Renal pelvis (tissue), 4 donors: Measurements from ENCODE around the gene JOSD2. TPM values are rescaled to one million over a fixed set of nuclear protein-coding genes. Genes with fewer than 3 reads are reported as not detected.
"Not testable (repeated sequence)": the region's sequence is repeated elsewhere in the genome, so short reads cannot be mapped to it uniquely, and the experiment has no call there.

Experiments used
- DNase-seq: peaks from one replicate; pipeline ENCODE4 v3.0.0-alpha.2; 2013
- polyA plus RNA-seq, 3 donors: library from polyadenylated mRNA; unstranded; fragments of 120-200 nt; gene quantifications; one replicate each; pipeline ENCODE4 v1.2.1, GENCODE V29; 2013; ENCODE audit not compliant: insufficient read length in 3 of 3

The JOSD2 gene
- polyA plus RNA-seq, 3 donors: 12.9 to 15.1 (median 14.1) TPM

- no peak for DNase-seq
Measured at GRCh38 chr19:50480281-50481111, 30.5 kb downstream of the JOSD2 start.

- DNase-seq: no peak
Measured at GRCh38 chr19:50479761-50480251, 31.2 kb downstream of the JOSD2 start.

GRCh38 chr19:50478901-50479715 is 31.9 kb downstream of the JOSD2 start:
- no peak for DNase-seq

DNA sequence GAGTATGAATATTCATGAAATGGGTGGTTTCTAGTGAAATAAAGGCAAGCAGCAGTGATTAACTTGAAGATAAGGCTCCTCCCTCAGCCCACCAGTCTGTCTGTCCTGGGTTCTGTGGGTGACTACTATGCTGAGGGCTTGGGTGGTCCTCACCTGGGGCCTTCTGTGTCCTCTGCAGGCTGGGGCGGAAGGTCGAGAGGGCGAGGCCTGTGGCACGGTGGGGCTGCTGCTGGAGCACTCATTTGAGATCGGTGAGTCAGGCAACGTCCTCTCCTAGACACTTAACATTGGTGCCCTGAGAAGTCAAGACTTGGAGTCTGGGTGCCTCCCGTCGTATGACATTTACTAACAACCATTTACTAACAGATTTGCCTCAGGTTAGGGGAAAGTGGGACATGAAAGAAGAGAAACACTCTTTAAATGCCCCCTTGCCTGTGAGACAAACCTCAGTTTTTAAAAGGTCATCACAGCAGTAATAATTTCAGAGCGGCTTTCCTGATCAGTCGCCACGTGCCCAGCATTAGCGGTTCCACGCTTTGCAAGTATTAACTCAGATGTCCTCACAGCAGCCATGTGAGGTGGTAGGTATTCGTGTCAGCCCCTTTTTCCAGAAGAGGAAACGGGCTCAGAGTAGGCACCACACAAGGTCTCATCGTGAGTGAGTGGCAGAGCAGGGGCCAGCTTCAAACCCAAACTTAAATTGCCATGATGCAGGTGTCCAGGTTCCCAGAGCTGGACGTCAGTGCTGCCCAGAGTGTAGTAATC is 33.1 kb downstream of the JOSD2 start:
- no peak for DNase-seq

- no peak for DNase-seq
Measured at GRCh38 chr19:50476907-50477238, 34.1 kb downstream of the JOSD2 start.

DNA sequence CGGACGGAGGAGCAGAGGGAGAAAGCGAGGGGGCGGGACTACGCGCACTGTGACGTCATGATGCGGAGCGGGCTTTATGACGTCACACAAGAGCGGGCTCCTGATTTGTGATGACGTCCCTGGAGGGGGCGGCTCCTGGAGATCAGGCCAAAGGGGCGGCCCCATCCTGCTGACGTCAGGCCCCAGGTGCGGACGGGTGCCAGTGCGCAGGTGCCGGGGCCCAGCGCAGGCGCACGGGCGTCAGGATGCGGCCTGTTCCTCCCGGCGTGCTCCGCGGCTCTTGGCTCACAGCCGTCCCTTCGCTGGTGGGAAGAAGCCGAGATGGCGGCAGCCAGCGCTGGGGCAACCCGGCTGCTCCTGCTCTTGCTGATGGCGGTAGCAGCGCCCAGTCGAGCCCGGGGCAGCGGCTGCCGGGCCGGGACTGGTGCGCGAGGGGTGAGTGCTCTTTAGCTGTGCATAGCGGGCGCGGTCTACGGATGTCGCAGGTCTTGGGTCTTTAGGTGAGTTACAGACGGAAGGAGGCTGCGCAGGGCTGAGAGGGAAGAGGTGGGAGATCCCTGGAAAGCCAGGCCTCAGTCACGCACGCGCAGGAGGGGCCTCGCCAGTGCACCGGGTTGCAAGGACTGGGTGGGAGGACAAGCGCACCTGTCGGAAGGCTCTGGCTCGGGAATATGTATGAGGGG is 34.6 kb downstream of the JOSD2 start, which contains the start of the genes EMC10 and GARIN5A:
Gene EMC10, plus strand, starts transcription at position 284 of the 683 bp plus-strand sequence. Its CDS starts 38 bp downstream, at position 322.
Gene GARIN5A, minus strand, starts transcription at position 625 of the 683 bp plus-strand sequence. Its CDS starts 460 bp downstream, at position 165.
- peak; percentile 95 for DNase-seq

DNA sequence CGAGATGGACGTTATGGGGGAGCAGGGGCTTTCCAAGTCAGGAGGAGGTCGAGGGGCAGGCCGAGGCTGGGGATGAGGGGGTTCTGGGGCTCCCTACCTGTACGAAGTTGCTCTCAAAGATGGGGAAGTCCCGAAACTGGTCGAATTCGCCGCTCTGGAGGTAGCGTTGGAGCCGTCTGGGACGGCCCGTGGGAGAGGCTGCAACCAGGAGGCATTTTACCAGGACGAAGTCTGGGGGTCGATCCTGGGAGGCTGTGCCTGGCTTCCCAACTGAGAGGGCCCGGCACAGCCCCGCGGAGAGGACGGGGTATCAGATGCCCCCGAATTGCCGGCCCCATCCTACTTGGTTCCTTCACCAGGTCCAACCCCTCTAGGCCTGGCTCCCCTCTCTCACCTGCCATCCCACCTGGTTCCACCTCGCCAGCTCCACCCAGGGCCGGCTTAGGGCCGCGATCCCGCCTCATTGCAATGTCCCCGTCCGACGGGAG is 35.2 kb downstream of the JOSD2 start:
- no peak for DNase-seq

- DNase-seq: no peak
Measured at GRCh38 chr19:50475101-50475568, 35.9 kb downstream of the JOSD2 start.

DNA sequence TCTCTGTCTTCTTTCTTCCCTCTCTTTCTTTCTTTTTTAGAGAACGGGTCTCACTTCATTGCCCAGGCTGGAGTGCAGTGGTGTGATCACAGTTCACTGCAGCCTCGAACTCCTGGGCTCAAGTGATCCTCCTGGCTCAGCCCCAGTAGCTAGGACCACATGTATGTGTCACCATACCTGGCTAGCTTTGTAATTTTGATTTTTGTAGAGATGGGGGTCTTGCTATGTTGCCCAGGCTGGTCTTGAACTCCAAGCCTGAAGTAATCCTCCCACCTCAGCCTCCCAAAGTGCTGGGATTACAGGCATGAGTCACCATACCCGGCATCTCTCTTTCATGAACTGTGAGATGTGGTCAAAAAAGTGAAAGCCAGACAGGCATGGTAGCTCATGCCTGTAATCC is 37.7 kb downstream of the JOSD2 start:
- DNase-seq: not testable (repeated sequence)

DNA sequence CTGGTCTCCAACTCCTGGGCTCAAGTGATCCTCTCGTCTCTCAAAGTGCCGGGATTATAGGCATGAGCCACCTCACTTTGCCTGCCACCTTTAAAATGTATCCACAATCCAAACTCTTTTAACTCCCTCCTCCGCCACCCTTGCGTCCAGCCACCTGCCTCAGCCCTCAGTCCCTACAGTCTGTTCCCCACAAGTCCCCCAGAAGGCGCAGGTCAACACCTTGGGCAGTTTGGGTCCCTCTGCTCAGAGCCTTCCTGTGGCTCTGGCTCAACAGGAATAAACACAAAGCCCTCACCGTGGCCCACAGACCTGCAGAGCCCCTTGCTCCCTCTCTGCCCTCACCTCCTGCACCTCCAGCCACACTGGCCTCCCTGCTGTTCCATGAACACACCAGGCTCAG is 42.2 kb downstream of the JOSD2 start:
- no peak for DNase-seq

- DNase-seq: no peak
Measured at GRCh38 chr19:50467566-50467965, 43.4 kb downstream of the JOSD2 start.

- DNase-seq: no peak
Measured at GRCh38 chr19:50466706-50467039, 44.3 kb downstream of the JOSD2 start.

- no peak for DNase-seq
Measured at GRCh38 chr19:50465986-50466705, 44.8 kb downstream of the JOSD2 start.

GRCh38 chr19:50465000-50465399 is 46.0 kb downstream of the JOSD2 start:
- no peak for DNase-seq

DNA sequence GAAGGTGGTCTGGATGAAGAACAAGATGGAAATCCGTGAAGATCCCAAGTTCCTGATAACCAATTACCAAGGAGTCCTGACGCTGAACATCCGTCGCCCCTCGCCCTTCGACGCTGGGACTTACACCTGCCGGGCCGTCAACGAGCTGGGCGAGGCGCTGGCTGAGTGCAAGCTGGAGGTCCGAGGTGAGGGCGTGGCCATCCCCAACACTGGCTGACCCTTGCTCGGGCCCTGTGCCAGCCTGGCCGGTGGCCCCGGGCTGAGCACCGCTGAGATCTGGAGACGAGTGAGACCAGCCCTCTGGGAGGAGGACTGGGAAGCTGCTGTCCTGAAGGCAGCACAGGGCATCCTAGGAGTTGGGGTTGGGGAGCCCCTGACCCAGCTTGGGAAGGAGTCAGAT is 46.6 kb downstream of the JOSD2 start:
- no peak for DNase-seq

- DNase-seq: no peak
Measured at GRCh38 chr19:50462970-50463369, 48.0 kb downstream of the JOSD2 start.

DNA sequence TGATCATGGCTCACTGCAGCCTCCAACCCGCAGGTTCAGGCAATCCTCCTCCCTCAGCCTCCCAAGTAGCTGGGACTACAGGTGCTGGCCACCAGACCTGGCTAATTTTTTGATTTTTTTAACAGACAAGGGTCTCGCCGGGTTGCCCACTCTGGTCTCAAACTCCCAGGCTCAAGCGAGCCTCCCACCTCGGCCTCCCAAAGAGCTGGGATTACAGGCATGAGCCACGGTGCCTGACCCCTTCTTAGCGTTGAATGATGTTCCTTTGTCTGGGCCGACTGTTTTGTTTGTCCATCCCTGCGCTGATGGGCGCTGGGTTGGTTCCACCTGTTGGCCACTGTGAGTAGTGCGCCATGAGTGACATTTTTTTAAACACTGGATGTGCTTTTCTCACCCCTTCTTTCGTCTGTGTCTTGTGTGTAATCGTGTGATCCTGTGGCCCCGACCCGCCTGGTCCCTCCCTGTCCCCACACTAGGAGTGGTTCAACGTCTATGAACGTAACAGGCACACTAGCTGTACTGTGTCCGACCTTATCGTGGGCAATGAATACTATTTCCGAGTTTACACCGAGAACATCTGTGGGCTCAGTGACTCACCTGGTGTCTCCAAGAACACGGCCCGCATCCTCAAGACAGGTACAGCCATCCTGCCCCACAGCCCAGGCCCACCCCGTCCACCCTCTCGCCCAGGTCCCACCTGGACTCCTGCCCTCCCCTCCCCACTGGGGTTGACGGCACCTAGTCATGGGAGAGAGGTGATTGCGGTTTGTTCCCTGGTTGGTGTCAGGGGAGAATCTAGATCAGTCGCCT is 49.7 kb downstream of the JOSD2 start:
- DNase-seq: peak; percentile 57

- peak; percentile 56 for DNase-seq
Measured at GRCh38 chr19:50460161-50460765, 50.7 kb downstream of the JOSD2 start.

DNA sequence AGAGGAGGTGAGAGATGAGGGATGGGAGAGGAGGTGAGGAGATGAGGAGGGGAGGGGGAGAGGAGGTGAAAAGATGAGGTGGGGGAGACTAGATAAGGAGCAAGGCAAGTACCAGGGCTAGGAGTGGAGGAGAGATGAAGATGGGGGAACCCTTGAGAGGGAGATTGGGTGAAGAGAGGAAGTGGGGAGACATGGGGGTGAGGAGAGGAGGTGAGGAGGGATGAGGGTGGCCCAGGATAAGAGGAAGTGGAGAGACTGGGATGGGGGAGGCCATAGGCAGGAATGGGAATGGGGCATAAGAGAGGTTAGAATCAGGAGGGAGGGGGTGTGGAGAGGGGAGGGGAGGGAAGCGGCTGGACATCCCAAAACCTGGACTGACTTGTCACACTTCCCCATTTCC is 51.4 kb downstream of the JOSD2 start:
- no peak for DNase-seq
